ENCODE data around the gene NAA11. TPM values are rescaled to one million over a fixed set of nuclear protein-coding genes. Genes with fewer than 3 reads are reported as not detected.

NAA11 gene
- total RNA-seq, 2 donors from 2014 or later, result 7.4 TPM; not detected in 1

- no peak for DNase-seq (ENCODE audit: low spot score)
- Histone ChIP-seq H3K4me1 (replicated peaks) (no peaks in the 10 kb centered on the region), H3K27ac (no peak overlapping the region), H3K4me3 (no peak overlapping the region), H3K27me3 (replicated peaks; ENCODE audit: insufficient read depth) (no peaks in the 10 kb centered on the region), H3K9me3 (no peaks in the 10 kb centered on the region), H3K36me3 (no peaks in the 10 kb centered on the region)
- TF ChIP-seq POLR2A (IDR thresholded peaks at IDR 0.05) (no peak), POLR2AphosphoS5 (IDR thresholded peaks at IDR 0.05) (no peak), CTCF (IDR thresholded peaks at IDR 0.05) (no peak)
- 76% methylated on average over 3 of the region's 3 CpGs for WGBS
- intact Hi-C loops (cut with DNase I), result no loop called here
These were observed 19.1 kb downstream of the NAA11 start for GRCh38 chr4:79306795-79307194.

- TF ChIP-seq POLR2AphosphoS5 (IDR thresholded peaks at IDR 0.05), result no peak
- TF ChIP-seq CTCF (IDR thresholded peaks at IDR 0.05), result no peak
- TF ChIP-seq POLR2A (IDR thresholded peaks at IDR 0.05), result no peak
- Histone ChIP-seq H3K27me3 (replicated peaks; ENCODE audit: insufficient read depth) (no peaks in the 10 kb centered on the region), H3K9me3 (no peaks in the 10 kb centered on the region), H3K36me3 (no peaks in the 10 kb centered on the region), H3K4me3 (no peak overlapping the region), H3K4me1 (replicated peaks) (no peaks in the 10 kb centered on the region), H3K27ac (no peak overlapping the region)
- intact Hi-C loops (cut with DNase I), result no loop called here
- 93% methylated on average over 2 of the region's 2 CpGs for WGBS
- no peak for DNase-seq (ENCODE audit: low spot score)
These were observed 25.6 kb downstream of the NAA11 start for GRCh38 chr4:79300280-79300679.

GRCh38 chr4:79298484-79298883, 27.4 kb downstream of the NAA11 start:
- no peaks in the 10 kb centered on the region for H3K27me3 ChIP-seq (replicated peaks; ENCODE audit: insufficient read depth)
- no peak overlapping the region for H3K4me3 ChIP-seq
- H3K36me3 ChIP-seq, result no peaks in the 10 kb centered on the region
- 94% methylated on average over 6 of the region's 6 CpGs for WGBS
- no peak for DNase-seq (ENCODE audit: low spot score)
- no peaks in the 10 kb centered on the region for H3K9me3 ChIP-seq
- H3K4me1 ChIP-seq (replicated peaks), result no peaks in the 10 kb centered on the region
- intact Hi-C loops (cut with DNase I), result no loop called here
- no peak overlapping the region for H3K27ac ChIP-seq
- TF ChIP-seq CTCF (IDR thresholded peaks at IDR 0.05), result no peak
- TF ChIP-seq POLR2A (IDR thresholded peaks at IDR 0.05), result no peak
- TF ChIP-seq POLR2AphosphoS5 (IDR thresholded peaks at IDR 0.05), result no peak

- TF ChIP-seq POLR2A (IDR thresholded peaks at IDR 0.05), result no peak
- no peak for TF ChIP-seq POLR2AphosphoS5 (IDR thresholded peaks at IDR 0.05)
- no peak for TF ChIP-seq CTCF (IDR thresholded peaks at IDR 0.05)
- Histone ChIP-seq H3K36me3 (no peaks in the 10 kb centered on the region), H3K27ac (no peak overlapping the region), H3K9me3 (no peaks in the 10 kb centered on the region), H3K27me3 (replicated peaks; ENCODE audit: insufficient read depth) (no peaks in the 10 kb centered on the region), H3K4me3 (no peak overlapping the region), H3K4me1 (replicated peaks) (no peaks in the 10 kb centered on the region)
- DNase-seq (ENCODE audit: low spot score), result no peak
- 93% methylated on average over 6 of the region's 6 CpGs for WGBS
- intact Hi-C loops (cut with DNase I), result no loop called here
These were observed 27.8 kb downstream of the NAA11 start for GRCh38 chr4:79298027-79298426.

GRCh38 chr4:79297479-79297878, 28.4 kb downstream of the NAA11 start:
- no peaks in the 10 kb centered on the region for H3K36me3 ChIP-seq
- no peaks in the 10 kb centered on the region for H3K27me3 ChIP-seq (replicated peaks; ENCODE audit: insufficient read depth)
- TF ChIP-seq POLR2AphosphoS5 (IDR thresholded peaks at IDR 0.05) (no peak), CTCF (IDR thresholded peaks at IDR 0.05) (no peak), POLR2A (IDR thresholded peaks at IDR 0.05) (no peak)
- no peak for DNase-seq (ENCODE audit: low spot score)
- intact Hi-C loops (cut with DNase I), result no loop called here
- H3K4me3 ChIP-seq, result no peak overlapping the region
- 86% methylated on average over 4 of the region's 4 CpGs for WGBS
- no peak overlapping the region for H3K27ac ChIP-seq
- H3K9me3 ChIP-seq, result no peaks in the 10 kb centered on the region
- H3K4me1 ChIP-seq (replicated peaks), result no peaks in the 10 kb centered on the region

Measured in prostate gland (tissue), 2 donors.